COR-L47 (cell line): ENCODE results near the gene PARD3.

Experiments used
- DNase-seq: peaks from one replicate; lab custom pipeline; 2025; lab: John Stamatoyannopoulos, UW

PARD3 gene

GRCh38 chr10:34183016-34183796, 631.9 kb downstream of the PARD3 start:
- DNase-seq: no peak

GRCh38 chr10:34181553-34182300, 633.4 kb downstream of the PARD3 start:
- no peak for DNase-seq

- DNase-seq: no peak
Measured at GRCh38 chr10:34180749-34181148, 634.3 kb downstream of the PARD3 start.

GRCh38 chr10:34179280-34179679, 635.8 kb downstream of the PARD3 start:
- no peak for DNase-seq

GRCh38 chr10:34178756-34179155, 636.3 kb downstream of the PARD3 start:
- DNase-seq: no peak

- no peak for DNase-seq
Measured at GRCh38 chr10:34178196-34178595, 636.9 kb downstream of the PARD3 start.

- DNase-seq: no peak
Measured at GRCh38 chr10:34177445-34177844, 637.7 kb downstream of the PARD3 start.

GRCh38 chr10:34176351-34176750, 638.7 kb downstream of the PARD3 start:
- DNase-seq: peak; percentile 5

- DNase-seq: no peak
Measured at GRCh38 chr10:34175121-34175520, 640.0 kb downstream of the PARD3 start.

- no peak for DNase-seq
Measured at GRCh38 chr10:34172936-34173533, 642.1 kb downstream of the PARD3 start.

GRCh38 chr10:34171957-34172527, 643.1 kb downstream of the PARD3 start:
- no peak for DNase-seq

- DNase-seq: no peak
Measured at GRCh38 chr10:34169677-34170076, 645.4 kb downstream of the PARD3 start.

- DNase-seq: no peak
Measured at GRCh38 chr10:34169131-34169530, 646.0 kb downstream of the PARD3 start.

- no peak for DNase-seq
Measured at GRCh38 chr10:34168439-34168838, 646.7 kb downstream of the PARD3 start.

GRCh38 chr10:34166823-34167222, 648.3 kb downstream of the PARD3 start:
- no peak for DNase-seq

GRCh38 chr10:34166354-34166753, 648.7 kb downstream of the PARD3 start:
- DNase-seq: no peak

GRCh38 chr10:34164029-34164428, 651.1 kb downstream of the PARD3 start:
- DNase-seq: no peak

- DNase-seq: no peak
Measured at GRCh38 chr10:34163075-34163905, 651.8 kb downstream of the PARD3 start.

GRCh38 chr10:34161777-34162370, 653.2 kb downstream of the PARD3 start:
- no peak for DNase-seq

- no peak for DNase-seq
Measured at GRCh38 chr10:34160595-34160994, 654.5 kb downstream of the PARD3 start.

- DNase-seq: no peak
Measured at GRCh38 chr10:34157501-34157900, 657.6 kb downstream of the PARD3 start.
